H1 (cell line): ENCODE results near the gene MPV17. TPM values are rescaled to one million over a fixed set of nuclear protein-coding genes. Genes with fewer than 3 reads are reported as not detected.

ENCODE experiments used
- CTCF ChIA-PET: fragments of 300-600 bp; sonication (Branson Sonifier 250); formaldehyde crosslinking; loops from one replicate; lab custom pipeline; 2021; ENCODE audit not compliant: partially characterized antibody; lab: Charles Lee
- POLR2A ChIA-PET: fragments of 300-600 bp; sonication (Branson Sonifier 250); formaldehyde crosslinking; loops from one replicate; lab custom pipeline; 2021; ENCODE audit warnings: inconsistent platforms; ENCODE audit not compliant: partially characterized antibody; lab: Charles Lee
- DNase-seq, 2 experiments: peaks; one replicate each; pipeline versions ENCODE4 v3.0.0 to v3.0.0-alpha.2; 2010 to 2022; ENCODE audit warnings: low spot score in 2 of 2, low read depth in 1 of 2, mixed read lengths in 1 of 2
- FAIRE-seq: peaks from 2 replicates; lab custom pipeline; 2011; peaks lifted over from hg19 to GRCh38; lab: Jason Lieb, UNC
- H2AFZ ChIP-seq: 2 replicates; pipeline ENCODE4 v1.8.1; 2012; ENCODE audit warnings: low read length, inconsistent platforms
- H2AK5ac ChIP-seq: 2 replicates; pipeline ENCODE4 v1.6.1; 2013; ENCODE audit warnings: low read depth, low read length
- H2BK120ac ChIP-seq: replicated peaks from 2 replicates; pipeline ENCODE3; 2013; ENCODE audit warnings: low read depth, low read length, inconsistent platforms
- H2BK12ac ChIP-seq: 2 replicates; pipeline ENCODE4 v1.6.1; 2013; ENCODE audit warnings: low read depth, low read length
- H2BK15ac ChIP-seq: 2 replicates; pipeline ENCODE4 v1.6.1; 2013; ENCODE audit warnings: low read length
- H2BK20ac ChIP-seq: 2 replicates; pipeline ENCODE4 v1.6.1; 2013; ENCODE audit warnings: low read length
- H2BK5ac ChIP-seq: 2 replicates; pipeline ENCODE4 v1.6.1; 2013; ENCODE audit warnings: low read depth, low read length
- H3K14ac ChIP-seq: 2 replicates; pipeline ENCODE4 v1.6.1; 2013; ENCODE audit warnings: inconsistent platforms; ENCODE audit not compliant: insufficient read length
- H3K18ac ChIP-seq: 2 replicates; pipeline ENCODE4 v1.6.1; 2013; ENCODE audit warnings: low read length; ENCODE audit errors: extremely low read depth
- H3K23ac ChIP-seq: 2 replicates; pipeline ENCODE4 v1.6.1; 2013; ENCODE audit warnings: inconsistent platforms; ENCODE audit not compliant: insufficient read length
- H3K23me2 ChIP-seq: 2 replicates; pipeline ENCODE4 v1.6.1; 2013; ENCODE audit warnings: low read depth, low read length
- H3K27ac ChIP-seq: 2 replicates; pipeline ENCODE4 v1.6.1; 2011; ENCODE audit warnings: low read depth, low read length, inconsistent platforms
- H3K27me3 ChIP-seq, 4 experiments: replicated peaks in 1 of 4; 1 replicate in 1 of 4; 2 replicates in 3 of 4; pipeline versions ENCODE4 v1.6.1 to v1.8.1; 2011 to 2013; ENCODE audit warnings: low read length in 3 of 4, mild to moderate bottlenecking in 3 of 4, inconsistent platforms in 2 of 4, mixed read lengths in 2 of 4, moderate library complexity in 1 of 4; ENCODE audit not compliant: control insufficient read depth in 3 of 4, insufficient read depth in 3 of 4; ENCODE audit errors: extremely low read depth in 1 of 4
- H3K36me3 ChIP-seq, 4 experiments: 2 replicates each; pipeline versions ENCODE4 v1.6.1 to v1.8.1; 2011 to 2013; ENCODE audit warnings: mild to moderate bottlenecking in 4 of 4, low read length in 3 of 4, moderate library complexity in 2 of 4, control low read depth in 1 of 4, inconsistent platforms in 1 of 4; ENCODE audit not compliant: insufficient read depth in 4 of 4, control insufficient read depth in 2 of 4
- H3K4ac ChIP-seq: replicated peaks from 2 replicates; pipeline ENCODE3; 2013; ENCODE audit warnings: low read length, low read depth, mixed read lengths, inconsistent platforms; ENCODE audit not compliant: insufficient read length
- H3K4me1 ChIP-seq, 4 experiments: replicated peaks in 1 of 4; 1 replicate in 1 of 4; 2 replicates in 3 of 4; pipeline versions ENCODE4 v1.6.1 to v1.8.1; 2011 to 2013; ENCODE audit warnings: low read length in 3 of 4, inconsistent platforms in 2 of 4, mixed read lengths in 1 of 4; ENCODE audit not compliant: insufficient read depth in 4 of 4, control insufficient read depth in 3 of 4
- H3K4me2 ChIP-seq, 2 experiments: 2 replicates each; pipeline versions ENCODE4 v1.6.1 to v1.8.1; 2011 to 2013; ENCODE audit warnings: low read depth in 2 of 2, low read length in 2 of 2, control low read depth in 1 of 2, inconsistent platforms in 1 of 2, mild to moderate bottlenecking in 1 of 2; ENCODE audit not compliant: insufficient read depth in 1 of 2
- H3K4me3 ChIP-seq, 4 experiments: fragments of 200-600, 300-600 bp in 1 of 4; sonication (generic), shearing (Covaris generic), sonication (Bioruptor Twin) in 1 of 4; 2 replicates each; pipeline versions ENCODE4 v1.5.1 to v1.8.1; 2011 to 2016; ENCODE audit warnings: low read length in 4 of 4, low read depth in 3 of 4, control low read depth in 2 of 4, inconsistent platforms in 2 of 4, mild to moderate bottlenecking in 2 of 4, mixed read lengths in 1 of 4, moderate library complexity in 1 of 4; ENCODE audit not compliant: insufficient read depth in 2 of 4; ENCODE audit errors: extremely low read depth in 1 of 4
- H3K56ac ChIP-seq: replicated peaks from 2 replicates; pipeline ENCODE3; 2013; ENCODE audit warnings: low read depth, mild to moderate bottlenecking, mixed read lengths, low read length, inconsistent platforms; ENCODE audit not compliant: insufficient read length
- H3K79me1 ChIP-seq: 2 replicates; pipeline ENCODE4 v1.6.1; 2013; ENCODE audit warnings: low read depth, low read length, control low read depth
- H3K79me2 ChIP-seq, 2 experiments: 2 replicates each; pipeline versions ENCODE4 v1.6.1 to v1.8.1; 2012 to 2013; ENCODE audit warnings: low read length in 2 of 2, mild to moderate bottlenecking in 2 of 2, inconsistent platforms in 1 of 2; ENCODE audit not compliant: insufficient read depth in 2 of 2, control insufficient read depth in 1 of 2
- H3K9ac ChIP-seq, 4 experiments: replicated peaks in 1 of 4; 1 replicate in 1 of 4; 2 replicates in 3 of 4; pipeline versions ENCODE4 v1.6.1 to v1.8.1; 2011 to 2013; ENCODE audit warnings: low read depth in 3 of 4, low read length in 3 of 4, control low read depth in 2 of 4, mild to moderate bottlenecking in 2 of 4, moderate library complexity in 2 of 4, inconsistent platforms in 1 of 4; ENCODE audit errors: extremely low read depth in 1 of 4
- H3K9me3 ChIP-seq, 2 experiments: 2 replicates each; pipeline versions ENCODE4 v1.6.1 to v1.8.1; 2012 to 2013; ENCODE audit warnings: mild to moderate bottlenecking in 2 of 2, moderate library complexity in 2 of 2, control low read depth in 1 of 2, inconsistent platforms in 1 of 2, low read depth in 1 of 2, low read length in 1 of 2, mixed read lengths in 1 of 2; ENCODE audit not compliant: insufficient read depth in 2 of 2
- H4K20me1 ChIP-seq, 2 experiments: replicated peaks in 1 of 2; 2 replicates each; pipeline versions ENCODE3 to v1.8.1; 2011 to 2013; ENCODE audit warnings: inconsistent platforms in 2 of 2, low read length in 2 of 2, mild to moderate bottlenecking in 1 of 2; ENCODE audit not compliant: insufficient read depth in 2 of 2, control insufficient read depth in 1 of 2
- H4K5ac ChIP-seq: 2 replicates; pipeline ENCODE4 v1.6.1; 2013; ENCODE audit warnings: low read length, low read depth, mixed read lengths, inconsistent platforms; ENCODE audit not compliant: insufficient read length
- H4K8ac ChIP-seq: 2 replicates; pipeline ENCODE4 v1.8.0; 2013; ENCODE audit warnings: mild to moderate bottlenecking, moderate library complexity, low read length, inconsistent platforms; ENCODE audit not compliant: insufficient read depth; ENCODE audit errors: extremely low read depth
- H4K91ac ChIP-seq: replicated peaks from 2 replicates; pipeline ENCODE3; 2013; ENCODE audit warnings: low read length, mixed read lengths, inconsistent platforms; ENCODE audit not compliant: insufficient read length
- BRCA1 ChIP-seq: IDR thresholded peaks from 2 replicates; pipeline ENCODE4 v1.6.1; 2012; ENCODE audit warnings: low read depth, low read length, improper control_type of control experiment
- CBX8 ChIP-seq: fragments of 300-800, 300-1000 bp; sonication (generic); IDR thresholded peaks from 2 replicates; pipeline ENCODE4 v1.7.1; 2016; ENCODE audit warnings: low read depth, low read length, borderline replicate concordance
- CTCF ChIP-seq, 3 experiments: IDR thresholded peaks; 1 replicate in 2 of 3; 2 replicates in 1 of 3; pipeline versions ENCODE4 v1.5.1 to v1.6.1; 2011; ENCODE audit warnings: low read length in 3 of 3, mild to moderate bottlenecking in 3 of 3, inconsistent platforms in 2 of 3, low read depth in 1 of 3, moderate library complexity in 1 of 3; ENCODE audit not compliant: insufficient read depth in 1 of 3; ENCODE audit errors: control extremely low read depth in 1 of 3
- EZH2 ChIP-seq: fragments of 200-600 bp; sonication (generic); IDR thresholded peaks from 2 replicates; pipeline ENCODE4 v1.7.1; 2012; ENCODE audit warnings: low read depth, mild to moderate bottlenecking, moderate library complexity, low read length, inconsistent platforms; ENCODE audit not compliant: severe bottlenecking
- GTF2F1 ChIP-seq: IDR thresholded peaks from 2 replicates; pipeline ENCODE4 v1.6.1; 2012; ENCODE audit warnings: low read depth, low read length, improper control_type of control experiment, borderline replicate concordance
- KDM4A ChIP-seq: IDR thresholded peaks from one replicate; pipeline ENCODE4 v1.7.1; 2012; ENCODE audit warnings: low read depth, mild to moderate bottlenecking, moderate library complexity, low read length, inconsistent platforms; ENCODE audit not compliant: severe bottlenecking
- RFX5 ChIP-seq: IDR thresholded peaks from 2 replicates; pipeline ENCODE4 v1.6.1; 2011; ENCODE audit warnings: low read depth, low read length, improper control_type of control experiment, borderline replicate concordance
- SIRT6 ChIP-seq: IDR thresholded peaks from one replicate; pipeline ENCODE4 v1.7.1; 2012; ENCODE audit warnings: low read length, inconsistent platforms
- TEAD4 ChIP-seq: IDR thresholded peaks from 2 replicates; pipeline ENCODE4 v1.6.1; 2012; ENCODE audit warnings: low read depth, low read length, inconsistent platforms, mixed read lengths
- YY1 ChIP-seq: IDR thresholded peaks from 2 replicates; pipeline ENCODE4 v1.6.1; 2011; ENCODE audit warnings: low read depth, mild to moderate bottlenecking, low read length
- WGBS, 2 experiments: shearing (Covaris generic) in 1 of 2; methylation state at CpG; one replicate each; pipeline versions ENCODE4 v1.1.6 to v1.1.7; 2013 to 2015; ENCODE audit warnings: low lambda C conversion rate in 2 of 2, mixed read lengths in 2 of 2, inconsistent platforms in 1 of 2, low coverage in 1 of 2, missing lambda C conversion rate in 1 of 2; ENCODE audit not compliant: insufficient replicate concordance in 2 of 2, insufficient coverage in 1 of 2, insufficient read length in 1 of 2; ENCODE audit errors: extremely low coverage in 1 of 2, missing lambda C conversion rate in 1 of 2; 5-methylcytosine and 5-hydroxymethylcytosine counted together
- polyA plus RNA-seq, 7 experiments: library from polyadenylated mRNA; depleted of rRNA in 3 of 7; stranded (reverse) in 5 of 7; unstranded in 2 of 7; fragments of >200 nt in 5 of 7; fragments of 200-250 nt in 2 of 7; gene quantifications; 1 replicate in 5 of 7; 2 replicates in 1 of 7; 4 replicates in 1 of 7; pipeline versions ENCODE4 v1.2.1 to v1.2.3, GENCODE V29; 2011 to 2013; ENCODE audit warnings: missing spikeins in 2 of 7, mixed read lengths in 2 of 7
- total RNA-seq: library from RNA; stranded (reverse); fragmentation: NEBNext Ultra II Directional; extraction: Animal tissue kit (Norgen Biotek cat#: 25700); gene quantifications from 2 replicates; pipeline ENCODE4 v1.2.1, GENCODE V29; 2021
- TF ChIP-seq, protein P1 (sequence below): IDR thresholded peaks from 2 replicates; pipeline ENCODE4 v1.6.1; 2012; ENCODE audit warnings: inconsistent platforms

MPV17 gene
- total and polyA plus RNA-seq, 2 of the 8 experiments (the other 6 are each of a cell fraction or from before 2014, with no cell fraction given) = 45.2 to 181 TPM

DNA sequence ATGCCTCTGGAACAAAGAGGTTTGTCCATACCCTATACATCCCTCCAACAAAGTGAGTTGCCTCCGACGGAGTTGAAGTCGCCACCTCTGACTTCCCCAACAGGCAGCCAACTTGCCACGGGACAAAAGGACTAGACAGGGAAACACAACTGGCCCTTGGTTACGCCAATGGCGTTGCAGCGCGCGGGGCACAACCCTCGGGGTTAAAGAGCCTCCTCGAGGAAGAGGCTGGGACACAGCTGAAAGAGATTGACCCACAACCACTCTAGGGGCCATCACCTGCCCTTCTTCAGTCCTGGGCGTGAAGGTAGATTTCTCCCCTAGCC is 33.1 kb upstream of the MPV17 start:
- H2AFZ ChIP-seq = no peak overlapping the region
- peak overlapping the region; percentile 73 for H2BK12ac ChIP-seq
- peak overlapping the region; percentile 96; the same call in 1 of the 2 replicates for H4K8ac ChIP-seq
- POLR2A ChIA-PET = interaction anchor here (0.9 to 9.5 kb wide), 30 partner anchors 8 to 303 kb away, joined by 3 to 135 read pairs (median 5); partner anchors contain the start of genes CAD, EIF2B4, FNDC4 and MPV17
- H2BK120ac ChIP-seq = no peak overlapping the region
- H3K23ac ChIP-seq = no peak overlapping the region
- no peak overlapping the region for H2BK20ac ChIP-seq
- H4K91ac ChIP-seq = peak overlapping the region; percentile 96
- no peak overlapping the region; the same call in 1 of the 2 replicates for H2AK5ac ChIP-seq
- H2BK15ac ChIP-seq = no peak overlapping the region
- no peaks in the 10 kb centered on the region for H3K23me2 ChIP-seq
- no peaks in the 10 kb centered on the region for H3K36me3 ChIP-seq
- no peak for FAIRE-seq
- peak overlapping the region; percentile 89 for H3K18ac ChIP-seq
- H3K4ac ChIP-seq = no peak overlapping the region
- H3K4me1 ChIP-seq = peaks cover 0 to 12% (median 4%) of the 10 kb centered on the region in 4 experiments; a peak in 4 of 7 replicates
- H3K9ac ChIP-seq = peak overlapping the region; percentile 61 to 98 (median 96)
- H2BK5ac ChIP-seq = peak overlapping the region; percentile 94
- H3K4me3 ChIP-seq = peak overlapping the region; percentile 68 to 97 (median 90)
- DNase-seq = peak in 1 of 2 experiments; percentile 69
- CTCF ChIA-PET = no interaction called here
- H3K9me3 ChIP-seq = no peaks in the 10 kb centered on the region
- H3K4me2 ChIP-seq = peak overlapping the region; percentile 63 to 69
- no peaks in the 10 kb centered on the region for H3K27me3 ChIP-seq
- peak overlapping the region; percentile 95 for H3K27ac ChIP-seq
- peaks cover 0 to 3% of the 10 kb centered on the region in 2 experiments for H4K20me1 ChIP-seq
- no peaks in the 10 kb centered on the region; the same call in 1 of the 2 replicates for H3K79me1 ChIP-seq
- H3K56ac ChIP-seq = peak overlapping the region; percentile 77
- no peak overlapping the region for H3K14ac ChIP-seq
- H3K79me2 ChIP-seq = peaks cover 11 to 63% of the 10 kb centered on the region in 2 experiments; a peak in 3 of 4 replicates
- 2% methylated on average over 12 of the region's 12 CpGs; no CpG with 5 or more reads in 1 of the 2 experiments for WGBS, 2 experiments
- peak overlapping the region; percentile 85 for H4K5ac ChIP-seq
- no peak for TF ChIP-seq BRCA1
- TF ChIP-seq KDM4A = no peak
- no peak for TF ChIP-seq YY1
- no peak for TF ChIP-seq SIRT6
- TF ChIP-seq, protein P1, sequence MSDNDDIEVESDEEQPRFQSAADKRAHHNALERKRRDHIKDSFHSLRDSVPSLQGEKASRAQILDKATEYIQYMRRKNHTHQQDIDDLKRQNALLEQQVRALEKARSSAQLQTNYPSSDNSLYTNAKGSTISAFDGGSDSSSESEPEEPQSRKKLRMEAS = no peak
- TF ChIP-seq EZH2 = no peak
- no peak for TF ChIP-seq CBX8
- no peak for TF ChIP-seq TEAD4
- TF ChIP-seq RFX5 = no peak
- no peak for TF ChIP-seq CTCF (IDR thresholded peaks at IDR 0.05; ENCODE audit: control extremely low read depth in 1 of 3, insufficient read depth in 1 of 3, low read depth in 1 of 3, low read length in 3 of 3)
- TF ChIP-seq GTF2F1 = no peak
